Fibroblast of lung (primary cell): Measurements from ENCODE around the gene ASIC4. TPM values are rescaled to one million over a fixed set of nuclear protein-coding genes. Genes with fewer than 3 reads are reported as not detected.

ENCODE experiments used
- DNase-seq, 2 donors: peaks; one replicate each; pipeline versions ENCODE4 v3.0.0 to v3.0.0-alpha.2; 2010; ENCODE audit warnings: low read depth in 2 of 2
- H2AFZ ChIP-seq: 2 replicates; pipeline ENCODE4 v1.5.1; 2012; ENCODE audit warnings: low read length, control low read depth, inconsistent platforms
- H3K27ac ChIP-seq: 2 replicates; pipeline ENCODE4 v1.5.1; 2011; ENCODE audit warnings: low read length, control low read depth; ENCODE audit not compliant: insufficient read depth
- H3K27me3 ChIP-seq: 2 replicates; pipeline ENCODE4 v1.5.1; 2011; ENCODE audit warnings: mild to moderate bottlenecking, low read length; ENCODE audit not compliant: control insufficient read depth, insufficient read depth
- H3K36me3 ChIP-seq: 2 replicates; pipeline ENCODE4 v1.5.1; 2011; ENCODE audit warnings: low read length; ENCODE audit not compliant: control insufficient read depth, insufficient read depth
- H3K4me1 ChIP-seq: 2 replicates; pipeline ENCODE4 v1.5.1; 2011; ENCODE audit warnings: low read length; ENCODE audit not compliant: control insufficient read depth, insufficient read depth; ENCODE audit errors: extremely low read depth
- H3K4me2 ChIP-seq: 2 replicates; pipeline ENCODE4 v1.5.1; 2011; ENCODE audit warnings: low read length, control low read depth; ENCODE audit not compliant: insufficient read depth; ENCODE audit errors: extremely low read depth
- H3K4me3 ChIP-seq, 4 experiments: fragments of 200-600 bp in 1 of 4; sonication (generic) in 1 of 4; replicated peaks in 1 of 4; 2 replicates each; pipeline ENCODE4 v1.5.1; 2011 to 2016; ENCODE audit warnings: low read length in 4 of 4, low read depth in 3 of 4, mild to moderate bottlenecking in 3 of 4, control low read depth in 2 of 4, inconsistent platforms in 1 of 4, mixed read lengths in 1 of 4; ENCODE audit not compliant: insufficient read depth in 1 of 4; ENCODE audit errors: control extremely low read depth in 1 of 4
- H3K79me2 ChIP-seq: 2 replicates; pipeline ENCODE4 v1.5.1; 2012; ENCODE audit warnings: mild to moderate bottlenecking, low read length, inconsistent platforms; ENCODE audit not compliant: control insufficient read depth, insufficient read depth
- H3K9ac ChIP-seq: 2 replicates; pipeline ENCODE4 v1.5.1; 2011; ENCODE audit warnings: mild to moderate bottlenecking, low read length, control low read depth; ENCODE audit not compliant: insufficient read depth
- H3K9me3 ChIP-seq: 2 replicates; pipeline ENCODE4 v1.5.1; 2012; ENCODE audit warnings: low read depth, low read length; ENCODE audit not compliant: control insufficient read depth, insufficient read depth
- H4K20me1 ChIP-seq: 2 replicates; pipeline ENCODE4 v1.5.1; 2011; ENCODE audit warnings: low read length; ENCODE audit not compliant: control insufficient read depth, insufficient read depth; ENCODE audit errors: extremely low read depth
- EZH2 ChIP-seq: IDR thresholded peaks from 2 replicates; pipeline ENCODE4 v1.5.1; 2012; ENCODE audit warnings: low read length, control low read depth, mild to moderate bottlenecking; ENCODE audit errors: missing control alignments
- polyA plus RNA-seq, 2 donors: library from polyadenylated mRNA; depleted of rRNA in 1 of 2; stranded (reverse) in 1 of 2; unstranded in 1 of 2; fragments of >200 nt; gene quantifications; 2 replicates each; pipeline ENCODE4 v1.2.1, GENCODE V29; 2011 to 2012; ENCODE audit warnings: missing spikeins in 1 of 2
- total RNA-seq: library from RNA; depleted of rRNA; stranded (reverse); fragments of >200 nt; gene quantifications from 2 replicates; pipeline ENCODE4 v1.2.1, GENCODE V29; 2014
- TF ChIP-seq, protein P1 (sequence below), 2 donors: IDR thresholded peaks in 1 of 2; conservative IDR thresholded peaks in 1 of 2; 1 replicate in 1 of 2; 2 replicates in 1 of 2; pipeline ENCODE4 v1.5.1; 2011 to 2012; ENCODE audit warnings: low read length in 2 of 2, control low read depth in 1 of 2, inconsistent platforms in 1 of 2, low read depth in 1 of 2, mild to moderate bottlenecking in 1 of 2

Gene ASIC4
- total and polyA plus RNA-seq, 2 donors (not counting 1 experiment from before 2014, with no cell fraction given) = 0.33 TPM; not detected in 1

DNA sequence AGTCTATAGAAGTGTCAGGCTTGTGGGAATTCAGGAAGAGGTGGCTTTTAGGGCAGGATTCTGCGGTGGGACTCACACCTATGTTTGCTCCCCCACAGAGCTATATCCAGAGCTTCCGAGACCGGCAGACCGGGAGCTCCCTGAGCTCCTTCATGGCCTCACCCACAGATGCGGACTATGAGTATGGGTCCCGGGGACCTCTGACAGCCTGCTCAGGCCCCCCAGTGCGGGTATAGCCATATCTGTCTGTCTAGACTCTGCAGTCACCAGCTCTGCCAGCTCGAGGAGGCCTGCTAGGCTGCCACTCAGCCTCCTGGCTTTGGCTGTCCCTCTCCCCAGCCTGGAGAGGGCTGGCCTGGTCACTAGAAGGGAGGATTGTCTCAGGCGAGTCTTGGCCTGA lies 35.3 kb downstream of the ASIC4 start:
- Histone ChIP-seq H3K9ac (no peak overlapping the region), H4K20me1 (no peaks in the 10 kb centered on the region), H2AFZ (no peak overlapping the region), H3K27ac (no peak overlapping the region), H3K27me3 (peaks cover 6% of the 10 kb centered on the region), H3K79me2 (no peaks in the 10 kb centered on the region), H3K4me3 (no peak overlapping the region), H3K4me2 (no peak overlapping the region), H3K9me3 (no peaks in the 10 kb centered on the region), H3K4me1 (peaks cover 3% of the 10 kb centered on the region), H3K36me3 (no peaks in the 10 kb centered on the region)
- no peak for TF ChIP-seq EZH2
- TF ChIP-seq, protein P1, sequence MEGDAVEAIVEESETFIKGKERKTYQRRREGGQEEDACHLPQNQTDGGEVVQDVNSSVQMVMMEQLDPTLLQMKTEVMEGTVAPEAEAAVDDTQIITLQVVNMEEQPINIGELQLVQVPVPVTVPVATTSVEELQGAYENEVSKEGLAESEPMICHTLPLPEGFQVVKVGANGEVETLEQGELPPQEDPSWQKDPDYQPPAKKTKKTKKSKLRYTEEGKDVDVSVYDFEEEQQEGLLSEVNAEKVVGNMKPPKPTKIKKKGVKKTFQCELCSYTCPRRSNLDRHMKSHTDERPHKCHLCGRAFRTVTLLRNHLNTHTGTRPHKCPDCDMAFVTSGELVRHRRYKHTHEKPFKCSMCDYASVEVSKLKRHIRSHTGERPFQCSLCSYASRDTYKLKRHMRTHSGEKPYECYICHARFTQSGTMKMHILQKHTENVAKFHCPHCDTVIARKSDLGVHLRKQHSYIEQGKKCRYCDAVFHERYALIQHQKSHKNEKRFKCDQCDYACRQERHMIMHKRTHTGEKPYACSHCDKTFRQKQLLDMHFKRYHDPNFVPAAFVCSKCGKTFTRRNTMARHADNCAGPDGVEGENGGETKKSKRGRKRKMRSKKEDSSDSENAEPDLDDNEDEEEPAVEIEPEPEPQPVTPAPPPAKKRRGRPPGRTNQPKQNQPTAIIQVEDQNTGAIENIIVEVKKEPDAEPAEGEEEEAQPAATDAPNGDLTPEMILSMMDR (conservative IDR thresholded peaks at IDR 0.05 in 1 of 2, IDR thresholded peaks at IDR 0.05 in 1 of 2; ENCODE audit: low read depth in 1 of 2, low read length in 2 of 2) = no peak
- DNase-seq = no peak

DNA sequence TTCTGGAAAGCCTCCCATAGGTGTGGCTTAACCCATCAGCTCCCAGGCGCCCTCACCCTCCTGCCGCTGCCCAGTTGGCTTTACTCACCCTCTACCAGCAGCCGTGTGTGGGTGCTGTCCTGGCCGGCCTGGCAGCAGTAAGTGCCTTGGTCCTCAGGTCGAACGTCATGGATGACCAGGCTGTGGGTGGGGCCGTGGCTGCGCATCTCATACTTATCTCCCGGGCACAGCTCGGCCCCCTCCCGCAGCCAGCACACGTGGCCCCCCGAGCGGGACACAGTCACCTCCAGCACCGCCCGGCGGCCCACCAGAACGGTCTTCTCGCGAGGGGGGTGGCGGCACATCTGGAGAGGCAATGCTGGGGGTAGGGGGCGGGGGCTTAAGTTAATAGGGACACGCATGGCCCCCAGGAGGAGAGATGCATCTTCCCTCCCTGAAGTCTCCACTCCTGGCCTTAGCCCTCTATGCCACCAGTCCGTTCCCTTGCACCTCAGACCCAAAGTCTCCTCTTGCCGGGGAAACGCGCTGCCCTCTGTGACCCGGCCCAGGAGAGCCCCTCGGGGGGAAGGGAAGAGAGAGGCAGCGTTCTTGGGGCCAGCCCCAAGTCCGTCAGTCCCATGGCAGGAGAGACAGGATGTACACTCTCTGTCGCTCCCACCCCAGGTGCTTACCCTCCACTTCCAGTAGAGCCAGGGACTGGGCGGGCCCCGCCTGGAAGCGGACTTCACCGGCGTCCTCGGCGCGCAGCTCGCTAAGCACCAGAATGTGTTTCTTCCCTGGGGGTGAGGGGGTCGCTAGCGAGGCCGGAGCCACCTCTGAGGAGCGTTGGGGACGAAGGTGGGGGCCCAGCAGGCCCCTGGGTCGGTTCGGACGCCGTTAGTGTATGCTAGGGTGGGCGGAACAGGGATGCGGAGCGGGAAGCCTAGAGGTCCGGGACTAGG lies 37.4 kb downstream of the ASIC4 start:
- Histone ChIP-seq H3K9ac (peak overlapping the region; percentile 37), H3K9me3 (no peaks in the 10 kb centered on the region), H3K27ac (no peak overlapping the region), H3K4me1 (peaks cover 3% of the 10 kb centered on the region), H2AFZ (no peak overlapping the region), H4K20me1 (no peaks in the 10 kb centered on the region), H3K27me3 (peaks cover 6% of the 10 kb centered on the region), H3K4me3 (peak overlapping the region; percentile 42 to 70 (median 58)), H3K79me2 (no peaks in the 10 kb centered on the region), H3K36me3 (no peaks in the 10 kb centered on the region), H3K4me2 (peak overlapping the region; percentile 87)
- peak; percentile 26 to 58 for DNase-seq
- TF ChIP-seq, protein P1 (conservative IDR thresholded peaks at IDR 0.05 in 1 of 2, IDR thresholded peaks at IDR 0.05 in 1 of 2; ENCODE audit: low read depth in 1 of 2, low read length in 2 of 2) = no peak
- TF ChIP-seq EZH2 = no peak

DNA sequence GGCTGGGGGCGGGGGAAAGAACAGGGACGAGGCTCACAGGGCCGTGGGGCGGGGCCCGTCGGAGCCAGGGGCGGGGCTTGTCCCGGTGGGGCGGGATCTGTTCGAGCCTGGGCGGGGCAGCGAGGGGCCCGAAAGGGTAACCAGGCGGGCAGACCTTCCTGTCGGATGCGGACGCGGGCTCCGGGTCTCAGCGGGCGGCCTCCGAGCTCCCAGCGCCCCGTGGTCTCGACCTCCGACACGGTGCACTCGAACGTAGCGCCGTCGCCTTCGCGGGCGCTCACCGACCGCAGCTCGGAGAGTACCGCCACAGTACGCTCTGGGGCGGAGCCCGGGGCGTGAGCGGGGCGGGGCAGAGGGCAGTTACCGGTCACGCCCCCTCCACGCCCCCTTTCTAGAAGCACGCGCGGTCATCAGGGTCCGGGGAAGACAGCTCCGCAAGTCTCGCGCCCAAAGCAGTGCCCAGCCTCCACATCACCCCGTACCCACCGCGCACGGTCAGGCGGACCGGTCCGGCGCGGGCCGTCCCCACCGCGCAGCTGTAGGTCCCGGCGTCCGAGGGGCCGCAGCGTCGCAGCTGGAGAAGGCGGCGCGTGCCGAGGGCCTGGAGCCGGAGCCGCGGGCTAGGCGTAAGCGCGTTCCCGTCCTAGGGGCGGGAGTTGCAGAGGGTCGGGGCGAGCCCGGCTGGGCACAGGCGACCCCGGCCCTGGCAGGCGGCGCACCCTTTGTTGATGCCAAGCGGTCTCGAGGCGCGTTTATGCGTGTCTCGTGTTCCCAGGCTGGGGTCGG lies 38.3 kb downstream of the ASIC4 start:
- H3K9me3 ChIP-seq = no peaks in the 10 kb centered on the region
- H3K27me3 ChIP-seq = peaks cover 6% of the 10 kb centered on the region
- H3K79me2 ChIP-seq = no peaks in the 10 kb centered on the region
- peak overlapping the region; percentile 90 for H2AFZ ChIP-seq
- DNase-seq = peak; percentile 73 to 74
- no peaks in the 10 kb centered on the region for H4K20me1 ChIP-seq
- no peak for TF ChIP-seq EZH2
- TF ChIP-seq, protein P1 (conservative IDR thresholded peaks at IDR 0.05 in 1 of 2, IDR thresholded peaks at IDR 0.05 in 1 of 2; ENCODE audit: low read depth in 1 of 2, low read length in 2 of 2) = no peak
- no peaks in the 10 kb centered on the region for H3K36me3 ChIP-seq
- H3K4me1 ChIP-seq = peaks cover 3% of the 10 kb centered on the region
- peak overlapping the region; percentile 42 to 70 (median 58) for H3K4me3 ChIP-seq
- H3K27ac ChIP-seq = no peak overlapping the region
- peak overlapping the region; percentile 87 for H3K4me2 ChIP-seq
- H3K9ac ChIP-seq = no peak overlapping the region
